Activated naive CD4-positive, alpha-beta T cell treated with anti-CD3 and anti-CD28 coated beads, Interleukin-2, amount 10 ng/mL, durations not matched to agents 7 days and 5 days (primary cell): ENCODE measurements around the gene PNN.
"Not testable (repeated sequence)": the region's sequence is repeated elsewhere in the genome, so short reads cannot be mapped to it uniquely, and the experiment has no call there.

ENCODE experiments used
- CTCF ChIA-PET: fragments of 350-600 bp; sonication (Branson Sonifier 250); formaldehyde crosslinking; loops from one replicate; lab custom pipeline; 2021; ENCODE audit warnings: antibody characterized with exemption; lab: Charles Lee
- DNase-seq: peaks from one replicate; pipeline ENCODE4 v3.0.0-alpha.2; 2020
- H3K27ac Mint-ChIP-seq: one replicate; pipeline ENCODE4 v1.8.0; 2021; ENCODE audit warnings: mild to moderate bottlenecking, moderate library complexity, mixed read lengths
- H3K27me3 Mint-ChIP-seq: one replicate; pipeline ENCODE4 v1.8.0; 2021; ENCODE audit warnings: mild to moderate bottlenecking, mixed read lengths
- H3K36me3 Mint-ChIP-seq: one replicate; pipeline ENCODE4 v1.8.0; 2021; ENCODE audit warnings: mixed read lengths
- H3K4me1 Mint-ChIP-seq: one replicate; pipeline ENCODE4 v1.8.0; 2021; ENCODE audit warnings: mixed read lengths
- H3K4me3 Mint-ChIP-seq: one replicate; pipeline ENCODE4 v1.8.0; 2021; ENCODE audit warnings: mild to moderate bottlenecking, moderate library complexity, mixed read lengths
- H3K9me3 Mint-ChIP-seq: one replicate; pipeline ENCODE4 v1.8.0; 2021; ENCODE audit warnings: mixed read lengths

PNN gene

GRCh38 chr14:39186941-39187525 lies 12.0 kb downstream of the PNN start:
- CTCF ChIA-PET = interaction anchor here (1.2 kb wide), 1 partner anchor 9 kb away, joined by 3 read pairs; no protein-coding TSS in a partner anchor
- peaks cover 7% of the 10 kb centered on the region for H3K4me1 Mint-ChIP-seq
- H3K27me3 Mint-ChIP-seq = no peaks in the 10 kb centered on the region
- no peak overlapping the region for H3K27ac Mint-ChIP-seq
- DNase-seq = no peak
- H3K36me3 Mint-ChIP-seq = peaks cover 23% of the 10 kb centered on the region
- H3K9me3 Mint-ChIP-seq = no peaks in the 10 kb centered on the region
- H3K4me3 Mint-ChIP-seq = no peak overlapping the region

GRCh38 chr14:39203659-39204606 lies 28.9 kb downstream of the PNN start:
- Mint-ChIP-seq H3K27me3 (no peaks in the 10 kb centered on the region), H3K4me1 (peaks cover 40% of the 10 kb centered on the region), H3K4me3 (no peak overlapping the region), H3K36me3 (peaks cover 8% of the 10 kb centered on the region), H3K27ac (no peak overlapping the region), H3K9me3 (peaks cover 12% of the 10 kb centered on the region)
- DNase-seq = no peak
- CTCF ChIA-PET = no interaction called here

- H3K36me3 Mint-ChIP-seq, H3K27me3 Mint-ChIP-seq, CTCF ChIA-PET, DNase-seq: not testable (repeated sequence)
- Mint-ChIP-seq H3K4me3 (peak overlapping the region; percentile 17), H3K27ac (peak overlapping the region; percentile 59), H3K9me3 (peaks cover 12% of the 10 kb centered on the region), H3K4me1 (peaks cover 41% of the 10 kb centered on the region)
Observed at GRCh38 chr14:39207430-39207829, 32.4 kb downstream of the PNN start.

GRCh38 chr14:39211109-39211741 lies 36.2 kb downstream of the PNN start:
- CTCF ChIA-PET = no interaction called here
- Mint-ChIP-seq H3K4me1 (peaks cover 28% of the 10 kb centered on the region), H3K27ac (no peak overlapping the region), H3K9me3 (peaks cover 9% of the 10 kb centered on the region), H3K36me3 (peaks cover 8% of the 10 kb centered on the region), H3K27me3 (no peaks in the 10 kb centered on the region), H3K4me3 (no peak overlapping the region)
- DNase-seq = no peak

- no peaks in the 10 kb centered on the region for H3K27me3 Mint-ChIP-seq
Observed at GRCh38 chr14:39212034-39212433, 37.0 kb downstream of the PNN start.

GRCh38 chr14:39212693-39213092 lies 37.6 kb downstream of the PNN start:
- CTCF ChIA-PET = no interaction called here
- no peak overlapping the region for H3K4me3 Mint-ChIP-seq
- DNase-seq = no peak
- H3K4me1 Mint-ChIP-seq = peaks cover 17% of the 10 kb centered on the region
- peaks cover 6% of the 10 kb centered on the region for H3K36me3 Mint-ChIP-seq
- no peaks in the 10 kb centered on the region for H3K27me3 Mint-ChIP-seq
- no peak overlapping the region for H3K27ac Mint-ChIP-seq
- no peaks in the 10 kb centered on the region for H3K9me3 Mint-ChIP-seq

More at GRCh38 chr14:39212034-39212433, 37.0 kb downstream of the PNN start:
- Mint-ChIP-seq H3K4me1 (peaks cover 20% of the 10 kb centered on the region), H3K36me3 (peaks cover 8% of the 10 kb centered on the region), H3K27ac (no peak overlapping the region), H3K4me3 (no peak overlapping the region), H3K9me3 (peaks cover 4% of the 10 kb centered on the region)
- DNase-seq = no peak
- CTCF ChIA-PET = no interaction called here

GRCh38 chr14:39217214-39217879 lies 42.3 kb downstream of the PNN start:
- no peak for DNase-seq
- Mint-ChIP-seq H3K9me3 (no peaks in the 10 kb centered on the region), H3K4me3 (no peak overlapping the region), H3K36me3 (peaks cover 2% of the 10 kb centered on the region), H3K4me1 (peaks cover 14% of the 10 kb centered on the region), H3K27me3 (no peaks in the 10 kb centered on the region), H3K27ac (no peak overlapping the region)
- CTCF ChIA-PET = no interaction called here

GRCh38 chr14:39218171-39218769 lies 43.2 kb downstream of the PNN start:
- no peak for DNase-seq
- Mint-ChIP-seq H3K27ac (no peak overlapping the region), H3K9me3 (no peaks in the 10 kb centered on the region), H3K4me1 (peaks cover 14% of the 10 kb centered on the region), H3K27me3 (no peaks in the 10 kb centered on the region), H3K4me3 (no peak overlapping the region), H3K36me3 (peaks cover 2% of the 10 kb centered on the region)
- CTCF ChIA-PET = no interaction called here

GRCh38 chr14:39219075-39219499 lies 44.0 kb downstream of the PNN start:
- peaks cover 14% of the 10 kb centered on the region for H3K4me1 Mint-ChIP-seq

GRCh38 chr14:39220473-39220872 lies 45.4 kb downstream of the PNN start:
- H3K27ac Mint-ChIP-seq, H3K9me3 Mint-ChIP-seq, H3K36me3 Mint-ChIP-seq, H3K4me3 Mint-ChIP-seq, DNase-seq, H3K27me3 Mint-ChIP-seq, CTCF ChIA-PET: not testable (repeated sequence)
- H3K4me1 Mint-ChIP-seq = peaks cover 14% of the 10 kb centered on the region

More at GRCh38 chr14:39219075-39219499, 44.0 kb downstream of the PNN start:
- no peak for DNase-seq
- no peak overlapping the region for H3K27ac Mint-ChIP-seq
- H3K4me3 Mint-ChIP-seq = no peak overlapping the region
- CTCF ChIA-PET = no interaction called here
- H3K27me3 Mint-ChIP-seq = no peaks in the 10 kb centered on the region
- H3K9me3 Mint-ChIP-seq = no peaks in the 10 kb centered on the region
- peaks cover 2% of the 10 kb centered on the region for H3K36me3 Mint-ChIP-seq

- CTCF ChIA-PET = no interaction called here
- Mint-ChIP-seq H3K36me3 (peaks cover 4% of the 10 kb centered on the region), H3K27me3 (no peaks in the 10 kb centered on the region), H3K4me3 (no peak overlapping the region), H3K27ac (peak overlapping the region; percentile 98), H3K9me3 (no peaks in the 10 kb centered on the region), H3K4me1 (peaks cover 46% of the 10 kb centered on the region)
- no peak for DNase-seq
Observed at GRCh38 chr14:39228044-39228443, 53.0 kb downstream of the PNN start.

- CTCF ChIA-PET = interaction anchor here (0.6 to 3.6 kb wide), 4 partner anchors 15 to 204 kb away, joined by 3 to 14 read pairs (median 4); partner anchors contain the start of gene FBXO33
- H3K36me3 Mint-ChIP-seq = peaks cover 4% of the 10 kb centered on the region
- H3K27ac Mint-ChIP-seq = peak overlapping the region; percentile 98
- H3K4me1 Mint-ChIP-seq = peaks cover 49% of the 10 kb centered on the region
- H3K27me3 Mint-ChIP-seq = no peaks in the 10 kb centered on the region
- peak overlapping the region; percentile 16 for H3K4me3 Mint-ChIP-seq
- H3K9me3 Mint-ChIP-seq = no peaks in the 10 kb centered on the region
- DNase-seq = no peak
Observed at GRCh38 chr14:39228509-39229221, 53.6 kb downstream of the PNN start.

GRCh38 chr14:39229222-39229543 lies 54.1 kb downstream of the PNN start:
- CTCF ChIA-PET = interaction anchor here (0.6 to 3.6 kb wide), 5 partner anchors 15 to 203 kb away, joined by 3 to 14 read pairs (median 4); partner anchors contain the start of gene FBXO33

More at GRCh38 chr14:39229222-39229543, 54.1 kb downstream of the PNN start:
- Mint-ChIP-seq H3K27me3 (no peaks in the 10 kb centered on the region), H3K27ac (peak overlapping the region; percentile 98), H3K4me1 (peaks cover 53% of the 10 kb centered on the region), H3K4me3 (peak overlapping the region; percentile 2), H3K36me3 (peaks cover 4% of the 10 kb centered on the region), H3K9me3 (no peaks in the 10 kb centered on the region)
- DNase-seq = peak; percentile 78
